Measurements from ENCODE around the gene KCNG4.

The KCNG4 gene

GRCh38 chr16:84274515-84274914 lies 34.7 kb upstream of the KCNG4 start:
- Histone ChIP-seq H3K4me3 (ENCODE audit: low read length, poor library complexity, severe bottlenecking) (no peak overlapping the region), H2AFZ (ENCODE audit: low read length) (no peak overlapping the region), H3K9me3 (ENCODE audit: insufficient read depth, low read depth, low read length) (no peaks in the 10 kb centered on the region), H3K4me1 (ENCODE audit: insufficient read depth, low read length, poor library complexity, severe bottlenecking) (no peaks in the 10 kb centered on the region), H3K9ac (ENCODE audit: low read depth, low read length, poor library complexity, severe bottlenecking) (no peak overlapping the region), H3K36me3 (ENCODE audit: insufficient read depth, low read length) (no peaks in the 10 kb centered on the region), H3K79me2 (ENCODE audit: insufficient read depth, low read length) (no peaks in the 10 kb centered on the region), H3F3A (ENCODE audit: low read depth) (no peaks in the 10 kb centered on the region), H3K9me2 (replicated peaks; ENCODE audit: low read depth, low read length) (no peaks in the 10 kb centered on the region), H4K20me1 (ENCODE audit: insufficient read depth, low read length, poor library complexity, severe bottlenecking) (no peaks in the 10 kb centered on the region), H3K27me3 (ENCODE audit: insufficient read depth, low read length, poor library complexity, severe bottlenecking) (no peaks in the 10 kb centered on the region), H3K4me2 (ENCODE audit: low read depth, low read length, poor library complexity, severe bottlenecking) (no peak overlapping the region)
- no peak for TF ChIP-seq EZH2phosphoT487 (IDR thresholded peaks at IDR 0.05; ENCODE audit: borderline replicate concordance)

GRCh38 chr16:84272740-84273320 lies 33.0 kb upstream of the KCNG4 start:
- no peaks in the 10 kb centered on the region for H3K4me1 ChIP-seq (ENCODE audit: insufficient read depth, low read length, poor library complexity, severe bottlenecking)
- no peak overlapping the region for H3K4me3 ChIP-seq (ENCODE audit: low read length, poor library complexity, severe bottlenecking)
- no peaks in the 10 kb centered on the region for H3K9me2 ChIP-seq (replicated peaks; ENCODE audit: low read depth, low read length)
- H3K27me3 ChIP-seq (ENCODE audit: insufficient read depth, low read length, poor library complexity, severe bottlenecking), result no peaks in the 10 kb centered on the region
- H3K79me2 ChIP-seq (ENCODE audit: insufficient read depth, low read length), result no peaks in the 10 kb centered on the region
- no peaks in the 10 kb centered on the region for H4K20me1 ChIP-seq (ENCODE audit: insufficient read depth, low read length, poor library complexity, severe bottlenecking)
- no peak for TF ChIP-seq EZH2phosphoT487 (IDR thresholded peaks at IDR 0.05; ENCODE audit: borderline replicate concordance)
- no peak for TF ChIP-seq CTCF (conservative IDR thresholded peaks at IDR 0.05; ENCODE audit: low read length)
- no peaks in the 10 kb centered on the region for H3K36me3 ChIP-seq (ENCODE audit: insufficient read depth, low read length)
- H3K9me3 ChIP-seq (ENCODE audit: insufficient read depth, low read depth, low read length), result no peaks in the 10 kb centered on the region
- H2AFZ ChIP-seq (ENCODE audit: low read length), result no peak overlapping the region
- H3F3A ChIP-seq (ENCODE audit: low read depth), result no peaks in the 10 kb centered on the region
- no peak overlapping the region for H3K4me2 ChIP-seq (ENCODE audit: low read depth, low read length, poor library complexity, severe bottlenecking)
- no peak overlapping the region for H3K9ac ChIP-seq (ENCODE audit: low read depth, low read length, poor library complexity, severe bottlenecking)

- TF ChIP-seq CTCF (conservative IDR thresholded peaks at IDR 0.05; ENCODE audit: low read length) (no peak), EZH2phosphoT487 (IDR thresholded peaks at IDR 0.05; ENCODE audit: borderline replicate concordance) (no peak)
- H3K9me3 ChIP-seq (ENCODE audit: insufficient read depth, low read depth, low read length), result no peaks in the 10 kb centered on the region
- H3K36me3 ChIP-seq (ENCODE audit: insufficient read depth, low read length), result no peaks in the 10 kb centered on the region
- H2AFZ ChIP-seq (ENCODE audit: low read length), result no peak overlapping the region
- no peaks in the 10 kb centered on the region for H3K27me3 ChIP-seq (ENCODE audit: insufficient read depth, low read length, poor library complexity, severe bottlenecking)
- no peaks in the 10 kb centered on the region for H4K20me1 ChIP-seq (ENCODE audit: insufficient read depth, low read length, poor library complexity, severe bottlenecking)
- no peak overlapping the region for H3K4me2 ChIP-seq (ENCODE audit: low read depth, low read length, poor library complexity, severe bottlenecking)
- H3K4me3 ChIP-seq (ENCODE audit: low read length, poor library complexity, severe bottlenecking), result no peak overlapping the region
- no peak overlapping the region for H3K9ac ChIP-seq (ENCODE audit: low read depth, low read length, poor library complexity, severe bottlenecking)
- H3K9me2 ChIP-seq (replicated peaks; ENCODE audit: low read depth, low read length), result no peaks in the 10 kb centered on the region
- no peaks in the 10 kb centered on the region for H3K4me1 ChIP-seq (ENCODE audit: insufficient read depth, low read length, poor library complexity, severe bottlenecking)
- no peaks in the 10 kb centered on the region for H3K79me2 ChIP-seq (ENCODE audit: insufficient read depth, low read length)
- H3F3A ChIP-seq (ENCODE audit: low read depth), result no peaks in the 10 kb centered on the region
Measured at GRCh38 chr16:84271866-84272265, 32.1 kb upstream of the KCNG4 start.

GRCh38 chr16:84271037-84271436 lies 31.2 kb upstream of the KCNG4 start:
- Histone ChIP-seq H3K9ac (ENCODE audit: low read depth, low read length, poor library complexity, severe bottlenecking) (no peak overlapping the region), H3K9me3 (ENCODE audit: insufficient read depth, low read depth, low read length) (no peaks in the 10 kb centered on the region), H3K36me3 (ENCODE audit: insufficient read depth, low read length) (no peaks in the 10 kb centered on the region), H3F3A (ENCODE audit: low read depth) (no peaks in the 10 kb centered on the region), H3K79me2 (ENCODE audit: insufficient read depth, low read length) (no peaks in the 10 kb centered on the region), H3K4me1 (ENCODE audit: insufficient read depth, low read length, poor library complexity, severe bottlenecking) (no peaks in the 10 kb centered on the region), H2AFZ (ENCODE audit: low read length) (no peak overlapping the region), H4K20me1 (ENCODE audit: insufficient read depth, low read length, poor library complexity, severe bottlenecking) (no peaks in the 10 kb centered on the region), H3K27me3 (ENCODE audit: insufficient read depth, low read length, poor library complexity, severe bottlenecking) (no peaks in the 10 kb centered on the region), H3K4me3 (ENCODE audit: low read length, poor library complexity, severe bottlenecking) (no peak overlapping the region), H3K9me2 (replicated peaks; ENCODE audit: low read depth, low read length) (no peaks in the 10 kb centered on the region), H3K4me2 (ENCODE audit: low read depth, low read length, poor library complexity, severe bottlenecking) (no peak overlapping the region)
- TF ChIP-seq EZH2phosphoT487 (IDR thresholded peaks at IDR 0.05; ENCODE audit: borderline replicate concordance) (no peak), CTCF (conservative IDR thresholded peaks at IDR 0.05; ENCODE audit: low read length) (no peak)

All from Loucy (cell line).